HG03558 (cell line): ENCODE results near the gene WDR31.

ENCODE experiments used
- ATAC-seq: cut with Tn5 transposase; IDR thresholded peaks from one replicate; pipeline ENCODE4 v1.9.1; 2021; ENCODE audit warnings: moderate number of reproducible peaks; ENCODE audit not compliant: unreplicated experiment; ENCODE audit errors: extremely low read depth

Gene WDR31

GRCh38 chr9:113343732-113344231, 3.7 kb upstream of the WDR31 start:
- no peak for ATAC-seq

GRCh38 chr9:113341712-113342410, 1.8 kb upstream of the WDR31 start:
- no peak for ATAC-seq

- ATAC-seq: no peak
Observed at GRCh38 chr9:113337714-113338113, 2.4 kb downstream of the WDR31 start.

DNA sequence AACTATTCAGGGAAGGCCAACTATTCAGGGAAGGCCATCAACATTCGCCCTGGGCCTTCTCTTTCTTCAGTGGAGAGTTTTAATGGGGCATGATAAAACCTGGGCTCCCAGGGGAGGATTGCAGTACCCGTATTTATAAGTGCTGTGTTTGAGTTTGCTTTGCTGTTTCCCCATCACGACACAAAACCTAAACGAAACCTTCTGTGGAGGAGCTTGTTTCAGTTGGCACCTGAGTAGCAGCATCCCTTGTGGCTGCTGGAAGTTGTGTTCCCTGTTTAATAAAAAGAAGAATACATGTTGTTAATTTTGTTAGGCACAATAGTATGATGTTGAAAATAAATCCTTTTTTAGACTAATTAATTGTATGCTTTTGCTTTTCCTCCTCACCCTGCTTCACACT, 8.3 kb downstream of the WDR31 start:
- ATAC-seq: no peak

- no peak for ATAC-seq
Observed at GRCh38 chr9:113328045-113328782, 11.9 kb downstream of the WDR31 start.

DNA sequence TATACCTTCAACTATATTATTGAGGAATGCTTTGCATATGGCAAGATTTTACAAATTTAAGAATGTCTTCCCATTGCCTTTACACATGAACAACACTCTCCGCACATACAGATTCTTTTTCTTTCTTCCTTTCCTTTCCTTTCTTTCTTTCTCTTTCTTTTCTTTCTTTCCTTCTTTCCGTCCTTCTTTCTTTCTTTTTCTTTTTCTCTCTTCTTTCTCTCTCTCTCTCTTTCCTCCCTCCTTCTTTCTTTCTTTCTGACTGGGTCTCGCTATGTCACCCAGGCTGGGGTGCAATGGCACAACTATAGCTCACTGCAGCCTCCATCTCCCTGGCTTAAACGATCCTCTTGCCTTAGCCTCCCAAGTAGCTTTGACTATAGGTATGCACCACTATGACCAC, 13.8 kb downstream of the WDR31 start:
- ATAC-seq: no peak

DNA sequence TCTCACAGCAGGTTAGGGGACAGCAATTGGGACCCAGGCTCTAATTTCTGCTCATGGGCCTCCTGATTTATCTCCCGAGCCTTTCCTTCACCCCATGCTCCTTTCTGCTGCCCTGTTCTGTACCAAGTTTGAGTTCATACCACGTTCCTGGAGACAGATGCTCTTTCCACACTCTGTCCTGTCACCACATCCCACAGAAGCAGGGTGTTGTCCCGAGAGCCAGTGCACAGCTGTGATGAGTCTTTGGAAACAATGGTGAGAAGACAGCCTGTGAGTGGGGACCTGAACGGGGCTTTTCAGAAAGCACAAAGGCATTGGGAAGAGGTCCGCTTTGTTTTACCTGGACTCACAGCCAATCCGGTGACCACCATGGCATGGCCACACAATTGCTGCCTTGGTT, 17.4 kb downstream of the WDR31 start:
- ATAC-seq: no peak

DNA sequence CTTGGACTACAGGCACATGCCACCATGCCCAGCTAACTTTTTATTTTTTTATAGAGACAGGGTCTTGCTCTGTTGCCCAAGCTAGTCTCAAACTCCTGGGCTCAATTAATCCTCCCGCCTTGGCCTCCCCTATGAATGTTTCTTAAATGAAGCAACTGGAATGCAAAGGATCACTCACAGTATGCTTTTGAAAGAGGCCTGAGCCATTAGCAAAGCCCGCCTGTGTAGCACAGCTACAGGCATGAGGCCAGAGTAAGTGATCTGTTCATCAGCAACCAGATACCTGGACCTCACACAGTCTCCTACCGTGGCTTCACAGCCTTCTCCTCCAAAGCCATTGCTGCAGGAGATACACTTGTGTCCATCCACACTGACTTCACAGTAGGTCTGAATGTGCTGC, 20.0 kb downstream of the WDR31 start:
- ATAC-seq: no peak

DNA sequence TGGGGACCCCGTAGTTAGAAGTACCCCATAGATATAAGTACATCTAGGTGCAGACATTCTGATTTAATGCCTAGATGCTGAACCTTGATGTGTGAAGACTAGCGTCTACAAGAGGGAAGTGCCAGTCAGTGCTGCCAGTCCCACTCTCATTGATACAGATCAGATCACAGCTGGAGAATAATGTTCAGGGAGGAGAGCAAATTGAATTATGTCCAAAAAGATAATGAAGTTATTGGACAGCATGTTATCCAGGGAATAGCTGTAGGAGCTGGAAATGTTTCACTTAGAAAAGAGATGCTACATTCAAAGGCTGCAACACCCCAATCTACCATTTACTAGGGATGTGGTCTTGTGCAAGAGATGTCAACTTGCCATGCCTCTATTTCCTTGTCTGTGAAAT, 21.0 kb downstream of the WDR31 start:
- no peak for ATAC-seq

DNA sequence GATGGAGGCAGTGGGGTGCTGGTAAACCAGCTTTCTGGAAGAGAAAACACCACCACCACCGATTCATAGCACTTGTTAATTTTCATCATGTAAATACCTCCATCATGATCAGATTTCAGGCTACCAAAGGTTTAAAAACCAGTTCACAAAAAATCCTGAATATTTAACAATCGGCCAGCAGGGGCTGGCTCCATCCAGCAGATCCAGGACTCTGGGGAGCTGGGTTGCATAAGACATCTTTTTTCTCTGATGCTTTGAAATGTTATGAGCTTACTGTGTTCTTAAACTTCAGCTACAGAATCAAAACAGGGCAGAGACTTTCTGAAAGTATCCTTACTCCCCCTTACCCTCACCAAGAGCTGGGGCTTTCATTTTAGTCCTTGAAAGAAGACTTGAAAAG, 22.3 kb downstream of the WDR31 start:
- ATAC-seq: no peak

DNA sequence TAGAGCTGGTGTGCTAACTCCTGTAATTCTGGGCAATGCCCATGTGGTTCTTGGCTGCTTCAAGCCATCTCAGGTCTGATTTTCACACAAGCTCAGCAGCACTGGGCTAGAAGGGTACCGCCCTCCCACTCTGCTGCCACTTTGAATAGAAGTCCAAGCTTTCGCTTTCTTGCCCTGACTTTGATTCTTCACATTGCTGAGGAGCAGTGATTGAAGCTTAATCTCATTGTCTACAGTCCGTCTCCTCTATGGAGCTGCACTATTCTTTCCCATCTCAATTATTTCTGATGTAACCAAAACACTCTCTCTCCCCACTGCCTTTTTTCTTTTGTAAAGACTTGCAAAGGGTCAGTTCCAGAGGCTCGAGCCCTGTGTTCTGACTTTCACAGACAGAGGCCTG, 24.0 kb downstream of the WDR31 start:
- no peak for ATAC-seq

DNA sequence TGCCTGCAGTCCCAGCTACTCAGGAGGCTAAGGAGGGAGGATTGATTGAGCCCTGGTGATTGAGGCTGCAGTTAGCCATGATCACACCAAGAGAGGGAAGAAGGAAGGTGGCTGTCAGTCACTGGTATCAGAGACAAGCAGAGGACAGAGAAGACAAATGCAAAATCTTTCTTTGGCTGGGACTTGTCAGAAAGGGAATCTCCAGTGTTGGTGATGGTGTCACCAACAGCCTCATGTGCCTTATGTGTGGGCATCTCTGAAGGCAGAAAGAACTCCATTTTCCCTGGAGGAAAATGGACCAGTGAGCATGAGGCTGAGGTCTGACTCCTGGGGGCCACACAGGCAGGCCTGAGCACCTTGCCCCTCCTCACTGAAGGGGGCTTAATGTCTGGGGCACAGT, 24.8 kb downstream of the WDR31 start:
- ATAC-seq: no peak

- ATAC-seq: no peak
Observed at GRCh38 chr9:113313261-113313660, 26.8 kb downstream of the WDR31 start.

- ATAC-seq: no peak
Observed at GRCh38 chr9:113311961-113312360, 28.1 kb downstream of the WDR31 start.

- no peak for ATAC-seq
Observed at GRCh38 chr9:113310538-113310937, 29.5 kb downstream of the WDR31 start.

- ATAC-seq: no peak
Observed at GRCh38 chr9:113309204-113309813, 30.8 kb downstream of the WDR31 start.

DNA sequence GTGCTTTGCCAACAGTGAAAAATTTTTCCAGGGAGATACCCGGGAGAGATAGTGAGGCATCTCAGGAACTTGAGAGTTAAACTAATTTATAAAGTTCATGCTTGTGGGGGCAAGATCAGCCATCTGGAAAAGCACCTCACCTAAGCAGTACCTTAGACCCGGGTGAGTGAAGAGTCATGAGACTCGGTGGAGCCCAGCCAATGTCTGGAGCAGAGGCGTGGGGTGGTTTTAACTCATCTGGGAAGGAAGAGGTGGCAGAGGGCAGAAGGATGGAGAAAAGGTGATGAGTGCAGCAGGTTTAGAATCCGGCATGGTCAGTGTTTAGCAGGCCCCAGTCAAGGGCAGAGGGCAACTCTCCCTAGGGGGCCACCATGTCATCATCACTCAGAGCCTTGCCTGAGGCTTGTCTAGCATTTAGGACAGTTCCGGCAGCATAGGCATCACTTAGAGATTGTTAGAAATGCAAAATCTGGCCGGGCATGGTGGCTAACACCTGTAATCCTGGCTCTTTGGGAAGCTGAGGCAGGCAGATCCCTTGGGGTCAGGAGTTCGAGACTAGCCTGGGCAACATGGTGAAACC, 32.6 kb downstream of the WDR31 start:
- no peak for ATAC-seq

GRCh38 chr9:113306566-113306965, 33.5 kb downstream of the WDR31 start:
- ATAC-seq: no peak

DNA sequence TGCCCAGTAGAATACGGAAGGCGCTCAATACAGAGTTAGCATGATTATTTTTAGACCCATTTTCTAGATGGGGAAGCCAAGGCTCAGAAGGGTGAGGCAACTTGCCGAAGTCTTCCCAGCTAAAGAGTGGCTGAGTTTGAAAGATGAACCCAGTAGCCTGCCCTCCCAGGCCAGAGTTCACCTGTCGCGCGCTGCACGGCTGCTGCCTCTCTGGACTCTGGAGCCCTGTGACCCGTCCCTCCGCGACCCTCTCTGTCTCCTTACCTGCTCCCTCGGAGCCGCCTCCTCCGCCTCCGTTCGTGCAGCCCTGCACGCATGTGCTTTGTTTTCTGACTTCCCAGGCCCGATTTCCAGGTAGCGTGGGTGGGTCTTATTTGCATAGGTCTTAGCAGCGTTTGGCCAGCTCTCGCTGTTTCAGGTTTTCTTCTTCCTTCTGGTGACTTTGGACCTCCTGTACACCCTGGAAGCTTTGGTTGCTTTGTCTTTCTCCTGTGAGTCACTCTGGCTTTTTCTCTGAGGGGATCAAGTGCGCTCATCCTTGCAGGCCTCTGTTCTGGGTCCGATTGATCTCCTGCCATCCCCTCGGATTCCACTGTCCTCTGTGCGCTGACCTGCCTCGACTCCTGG, 37.2 kb downstream of the WDR31 start, which contains the start of gene RNF183:
Gene RNF183, minus strand, starts transcription at position 585 of the 627 bp plus-strand sequence. CDS start 5,192 bp downstream, outside the sequence.
- ATAC-seq: no peak

DNA sequence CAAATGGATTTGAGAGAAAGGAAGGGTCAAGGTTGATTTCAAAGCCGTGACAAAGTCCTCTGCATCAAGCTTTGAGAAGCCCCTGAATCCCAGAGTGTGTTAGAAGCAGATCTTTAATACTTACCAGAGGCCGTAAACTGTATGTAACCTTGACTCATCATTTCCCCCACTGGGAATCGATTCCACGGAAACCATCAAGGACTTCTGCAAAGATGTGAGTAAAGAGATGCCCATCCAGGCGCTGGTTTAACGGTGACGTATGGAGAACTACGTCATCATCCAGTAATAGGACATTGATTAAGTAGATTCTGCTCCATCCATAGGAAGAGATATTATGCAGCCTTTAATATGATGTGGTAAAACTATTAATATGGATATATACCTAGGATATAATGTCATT, 38.5 kb downstream of the WDR31 start:
- no peak for ATAC-seq
